DMS53 (cell line): ENCODE results near the gene ALDH3B1.

Experiments used
- DNase-seq: peaks from one replicate; lab custom pipeline; 2025; lab: John Stamatoyannopoulos, UW

Gene ALDH3B1

DNA sequence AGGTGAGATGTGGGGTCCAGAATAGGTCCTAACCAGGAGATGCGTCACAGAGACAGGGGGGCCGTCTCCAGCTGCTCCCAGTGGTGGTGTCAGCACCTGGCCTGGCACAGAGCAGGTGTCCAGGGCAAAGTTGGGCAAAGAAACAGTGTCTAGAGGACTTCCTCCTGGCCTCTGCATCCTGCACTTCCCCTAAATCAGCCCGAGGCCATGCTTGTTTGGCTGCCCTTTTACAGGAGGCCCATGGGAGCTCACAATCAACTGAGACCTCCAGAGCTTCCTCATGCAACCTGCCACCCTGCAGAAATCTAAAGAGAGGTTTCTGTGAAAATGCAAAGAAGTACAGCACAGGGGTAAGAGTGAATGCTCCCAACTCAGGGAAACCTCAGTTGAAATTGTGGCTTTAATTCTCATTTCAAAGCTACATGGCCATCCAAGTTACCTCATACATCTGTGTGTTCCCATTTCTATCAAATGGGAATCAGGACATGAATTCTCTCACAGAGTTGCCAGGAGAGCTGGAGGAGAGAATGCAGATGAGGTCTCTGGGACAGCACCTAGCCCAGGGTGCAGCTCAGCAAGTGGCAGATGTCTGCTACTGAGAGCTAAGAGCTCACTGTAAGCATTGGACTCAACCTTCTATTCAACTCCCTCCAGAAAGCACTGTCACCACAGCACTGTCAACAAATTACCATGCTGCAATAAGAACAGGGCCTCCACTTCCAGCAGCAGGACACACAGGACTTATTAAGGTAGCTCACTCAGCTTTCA is 61.3 kb downstream of the ALDH3B1 start:
- no peak for DNase-seq

DNA sequence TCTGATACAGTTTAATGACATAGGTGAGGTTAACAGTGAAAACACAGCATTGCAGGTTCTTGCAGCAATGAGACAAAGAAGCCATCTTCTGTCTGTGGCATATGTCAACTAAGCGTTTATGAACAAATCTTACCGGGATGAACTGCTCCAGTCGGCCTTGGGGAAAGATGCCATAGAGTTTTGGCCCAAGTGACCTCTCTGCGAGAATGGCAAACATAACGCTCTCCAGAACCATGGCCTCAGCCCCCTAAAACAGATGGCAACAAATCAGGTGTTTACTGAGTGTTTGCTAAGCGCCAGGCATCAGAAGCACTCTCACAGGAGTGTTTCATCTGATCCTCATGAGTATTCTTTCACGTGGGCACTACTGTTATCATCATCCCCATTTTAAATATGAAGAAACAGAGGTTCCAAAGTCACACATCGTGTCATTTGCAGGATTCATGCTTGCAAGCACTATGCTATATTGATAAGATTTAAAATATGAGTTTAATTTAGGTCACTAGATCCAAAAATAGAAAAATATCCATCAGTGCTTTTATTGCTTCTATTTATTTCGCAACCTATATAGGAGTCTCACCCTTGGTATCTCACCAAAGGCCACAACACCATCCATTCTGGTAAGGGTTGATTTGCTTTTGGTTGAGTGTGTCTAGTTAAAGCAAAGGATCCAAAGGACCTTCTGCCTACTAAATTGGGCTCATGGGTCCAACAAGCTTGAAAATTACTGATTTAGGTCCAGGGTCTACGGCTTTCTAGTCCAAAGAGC is 64.6 kb downstream of the ALDH3B1 start:
- DNase-seq, result no peak

DNA sequence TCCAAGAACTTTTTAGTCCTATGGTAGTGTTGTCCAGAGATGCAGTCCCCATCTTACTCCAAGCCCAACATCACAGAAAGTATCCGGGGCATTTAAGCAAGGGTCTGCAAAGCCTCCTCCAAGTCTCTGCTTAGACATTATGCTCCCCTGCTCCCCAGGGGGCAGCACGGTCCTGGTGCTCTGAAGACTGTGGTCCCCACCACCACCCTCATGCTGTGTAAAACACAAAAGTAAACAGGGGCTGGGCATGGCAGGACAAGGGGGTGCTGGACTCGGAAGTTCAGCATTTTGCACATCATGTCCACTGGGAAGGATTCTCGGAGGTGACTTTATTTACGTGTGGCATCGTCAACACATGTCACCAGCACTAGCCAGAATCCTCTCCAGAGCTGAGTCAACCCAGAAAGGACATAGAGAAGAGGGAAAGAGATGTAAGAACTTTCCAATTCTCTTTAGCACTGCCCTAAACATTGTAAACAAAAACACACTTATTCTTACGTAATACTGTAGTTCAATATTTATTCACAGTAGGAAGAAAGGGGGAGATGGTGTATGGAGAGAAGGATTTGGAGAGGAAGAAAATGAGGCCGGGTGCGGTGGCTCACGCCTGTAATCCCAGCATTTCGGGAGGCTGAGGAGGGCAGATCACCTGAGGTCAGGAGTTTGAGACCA is 66.4 kb downstream of the ALDH3B1 start:
- no peak for DNase-seq

DNA sequence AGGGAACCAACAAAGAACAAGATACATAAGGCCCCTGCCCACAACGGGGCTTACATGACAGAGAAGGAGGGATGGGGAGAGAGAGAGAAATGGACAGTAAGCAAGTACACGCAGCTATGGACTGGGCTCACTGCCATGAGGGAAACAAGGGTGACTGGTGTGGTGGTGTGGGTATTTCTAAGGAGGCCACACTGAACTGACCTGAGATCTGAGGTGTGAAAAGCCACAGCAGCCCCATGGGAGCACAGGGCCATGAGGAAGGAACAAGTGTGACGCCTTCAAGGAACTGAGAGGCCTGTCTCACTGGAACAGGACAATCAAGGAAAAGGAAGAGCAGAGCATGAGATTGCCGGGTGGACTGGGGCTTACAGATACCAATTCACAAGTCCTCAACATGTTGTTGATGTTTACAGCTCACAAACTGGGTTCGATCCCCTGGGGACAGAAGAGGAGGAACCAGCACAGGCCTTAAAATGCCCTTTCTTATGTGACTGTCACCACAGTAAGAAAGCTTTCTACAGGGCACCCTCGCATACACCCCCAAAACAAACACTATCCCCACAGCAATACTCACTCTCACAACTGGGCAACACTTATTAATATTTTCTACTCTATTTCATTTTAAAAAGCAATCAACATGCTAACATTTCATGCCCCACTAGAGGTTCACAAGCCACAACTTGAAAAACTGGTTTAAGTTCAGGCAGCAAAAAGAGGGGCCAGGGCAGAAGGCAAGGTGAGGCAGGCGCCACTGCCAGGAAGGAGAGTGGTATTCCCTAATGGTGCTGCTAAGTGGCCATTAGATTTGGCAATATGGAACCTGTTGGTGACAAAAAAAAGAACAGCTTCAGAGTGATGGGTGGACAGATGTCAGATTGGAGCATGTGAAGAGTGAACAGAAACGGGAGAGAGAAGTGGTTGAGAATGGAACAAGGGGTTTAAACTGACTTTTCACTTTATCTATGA is 67.8 kb downstream of the ALDH3B1 start:
- no peak for DNase-seq
